ENCODE data around the gene MYCT1. TPM values are rescaled to one million over a fixed set of nuclear protein-coding genes. Genes with fewer than 3 reads are reported as not detected.

MYCT1 gene
- total RNA-seq, 1 experiment from 2014 or later, result 0.17 TPM

DNA sequence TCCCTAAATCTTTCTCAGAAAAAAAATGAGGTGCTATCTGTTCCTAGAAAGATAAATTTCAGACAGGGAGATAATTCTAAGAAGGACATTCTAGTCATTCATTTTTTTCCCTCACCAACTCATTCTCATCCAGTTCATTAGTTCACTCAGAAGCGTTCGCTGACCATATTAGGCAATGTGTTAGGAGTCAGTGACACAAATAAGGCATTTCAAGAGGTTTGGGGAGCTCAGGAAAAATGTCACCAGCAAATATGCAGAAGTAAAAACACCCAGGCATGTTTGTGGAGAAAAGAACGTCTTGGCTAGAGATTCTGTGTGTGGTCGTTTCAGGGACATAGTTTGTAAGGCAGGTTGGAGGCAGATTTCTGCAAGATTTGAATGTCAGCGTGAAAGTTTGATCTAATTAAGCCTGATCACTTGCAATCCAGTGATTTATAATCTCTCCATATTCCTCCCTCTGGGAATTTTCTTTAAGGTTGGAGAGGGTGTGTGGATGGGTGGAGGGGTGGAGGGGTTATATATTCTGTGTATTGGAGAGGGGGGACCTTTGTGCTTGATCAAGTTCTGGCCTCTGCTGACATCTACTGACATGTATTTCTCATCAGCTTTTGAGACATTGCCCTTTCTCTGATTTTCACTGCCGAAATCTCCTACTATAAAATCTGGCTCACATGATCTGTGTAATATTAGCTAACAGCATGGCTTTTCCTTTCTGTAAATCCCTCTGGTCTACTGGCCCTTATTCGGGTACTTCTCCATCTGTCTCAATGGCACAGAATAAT is 3.6 kb downstream of the MYCT1 start:
- peaks cover 0 to 11% of the 10 kb centered on the region in 2 experiments; a peak in 1 of 4 replicates for H3K4me1 Mint-ChIP-seq
- no peak overlapping the region for H2BK12ac ChIP-seq (ENCODE audit: insufficient read length, low read depth, low read length)
- H3K18ac ChIP-seq (ENCODE audit: insufficient read length, low read depth, low read length), result no peak overlapping the region
- no peak overlapping the region for H3K4me3 Mint-ChIP-seq
- no peak overlapping the region for H3K4me2 ChIP-seq (ENCODE audit: insufficient read depth, insufficient read length, low read length)
- H4K8ac ChIP-seq (replicated peaks; ENCODE audit: insufficient read length, low read depth, low read length), result no peak overlapping the region
- H3T11ph ChIP-seq (ENCODE audit: low read length), result no peak overlapping the region
- no peaks in the 10 kb centered on the region for H3K79me1 ChIP-seq (ENCODE audit: insufficient read depth, low read depth, low read length, poor library complexity, severe bottlenecking)
- no peaks in the 10 kb centered on the region for H3K27me3 Mint-ChIP-seq (ENCODE audit: low read depth)
- H2BK120ac ChIP-seq (ENCODE audit: low read depth, low read length, poor library complexity, severe bottlenecking), result no peak overlapping the region
- H2BK15ac ChIP-seq (ENCODE audit: low read depth, low read length), result no peak overlapping the region
- no peaks in the 10 kb centered on the region for H3K79me2 ChIP-seq (ENCODE audit: insufficient read depth, low read length)
- no peak overlapping the region for H4K5ac ChIP-seq (ENCODE audit: insufficient read length, low read depth, low read length)
- H3K27ac Mint-ChIP-seq, result peak overlapping the region in 2 of 3 experiments; percentile 9 to 14; a peak in 2 of 7 replicates
- H3K14ac ChIP-seq (ENCODE audit: insufficient read depth, low read length), result no peak overlapping the region
- H3K56ac ChIP-seq (ENCODE audit: insufficient read length, low read depth, low read length), result no peak overlapping the region
- no peak overlapping the region for H3K23ac ChIP-seq (ENCODE audit: insufficient read length, low read depth, low read length)
- TF ChIP-seq, protein P1, sequence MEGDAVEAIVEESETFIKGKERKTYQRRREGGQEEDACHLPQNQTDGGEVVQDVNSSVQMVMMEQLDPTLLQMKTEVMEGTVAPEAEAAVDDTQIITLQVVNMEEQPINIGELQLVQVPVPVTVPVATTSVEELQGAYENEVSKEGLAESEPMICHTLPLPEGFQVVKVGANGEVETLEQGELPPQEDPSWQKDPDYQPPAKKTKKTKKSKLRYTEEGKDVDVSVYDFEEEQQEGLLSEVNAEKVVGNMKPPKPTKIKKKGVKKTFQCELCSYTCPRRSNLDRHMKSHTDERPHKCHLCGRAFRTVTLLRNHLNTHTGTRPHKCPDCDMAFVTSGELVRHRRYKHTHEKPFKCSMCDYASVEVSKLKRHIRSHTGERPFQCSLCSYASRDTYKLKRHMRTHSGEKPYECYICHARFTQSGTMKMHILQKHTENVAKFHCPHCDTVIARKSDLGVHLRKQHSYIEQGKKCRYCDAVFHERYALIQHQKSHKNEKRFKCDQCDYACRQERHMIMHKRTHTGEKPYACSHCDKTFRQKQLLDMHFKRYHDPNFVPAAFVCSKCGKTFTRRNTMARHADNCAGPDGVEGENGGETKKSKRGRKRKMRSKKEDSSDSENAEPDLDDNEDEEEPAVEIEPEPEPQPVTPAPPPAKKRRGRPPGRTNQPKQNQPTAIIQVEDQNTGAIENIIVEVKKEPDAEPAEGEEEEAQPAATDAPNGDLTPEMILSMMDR (conservative IDR thresholded peaks at IDR 0.05), result peak; percentile 44; the same call in 2 of the 3 replicates
- no peak overlapping the region for H3K27ac ChIP-seq (ENCODE audit: insufficient read length, low read depth, low read length)
- no peaks in the 10 kb centered on the region for H3K23me2 ChIP-seq (ENCODE audit: insufficient read length, low read depth, low read length, poor library complexity, severe bottlenecking)
- no peak overlapping the region for H2BK5ac ChIP-seq (ENCODE audit: insufficient read length, low read length)
- H2AFZ ChIP-seq (ENCODE audit: low read length), result peak overlapping the region; percentile 75
- peak overlapping the region; percentile 84 for H2BK20ac ChIP-seq (ENCODE audit: low read depth, low read length, poor library complexity, severe bottlenecking)
- no peak overlapping the region for H2AK5ac ChIP-seq (ENCODE audit: insufficient read length, low read length)
- no peaks in the 10 kb centered on the region for H4K20me1 ChIP-seq (ENCODE audit: control insufficient read depth, insufficient read depth, insufficient read length)
- H4K91ac ChIP-seq (ENCODE audit: insufficient read length, low read depth, low read length), result no peak overlapping the region
- no peaks in the 10 kb centered on the region for H3K36me3 Mint-ChIP-seq (ENCODE audit: insufficient read depth in 1 of 3, low read depth in 3 of 3)
- no peaks in the 10 kb centered on the region for H3K4me1 ChIP-seq (ENCODE audit: insufficient read depth, low read length)
- H3K9ac ChIP-seq (ENCODE audit: extremely low read depth, insufficient read length, low read length), result no peak overlapping the region
- no peak overlapping the region; the same call in 1 of the 2 replicates for H3K4ac ChIP-seq (ENCODE audit: low read depth, low read length)
- H3K9me3 ChIP-seq (ENCODE audit: control insufficient read depth, low read depth, low read length), result no peaks in the 10 kb centered on the region
- H3K27me3 ChIP-seq (ENCODE audit: insufficient read depth, low read length), result no peaks in the 10 kb centered on the region
- H3K9me3 Mint-ChIP-seq, result no peaks in the 10 kb centered on the region
- no peak for DNase-seq
- WGBS (ENCODE audit: extremely low coverage, insufficient read length, low lambda C conversion rate), result no CpG with 5 or more reads among the region's 7 CpGs
